HG02885 (cell line): ENCODE results near the gene SORL1-AS1.

Source experiments
- ATAC-seq: cut with Tn5 transposase; IDR thresholded peaks from one replicate; pipeline ENCODE4 v1.9.1; 2021; ENCODE audit warnings: mild to moderate bottlenecking; ENCODE audit not compliant: unreplicated experiment, poor library complexity

SORL1-AS1 gene

GRCh38 chr11:121478226-121478894 lies 25.6 kb upstream of the SORL1-AS1 start:
- no peak for ATAC-seq

- no peak for ATAC-seq
Measured at GRCh38 chr11:121476379-121477032, 23.7 kb upstream of the SORL1-AS1 start.

- no peak for ATAC-seq
Measured at GRCh38 chr11:121474680-121475079, 21.9 kb upstream of the SORL1-AS1 start.

GRCh38 chr11:121473064-121473777 lies 20.5 kb upstream of the SORL1-AS1 start:
- ATAC-seq = no peak

- no peak for ATAC-seq
Measured at GRCh38 chr11:121472312-121472711, 19.5 kb upstream of the SORL1-AS1 start.

- ATAC-seq = no peak
Measured at GRCh38 chr11:121471167-121471566, 18.4 kb upstream of the SORL1-AS1 start.

GRCh38 chr11:121469910-121470309 lies 17.1 kb upstream of the SORL1-AS1 start:
- no peak for ATAC-seq

- peak; percentile 75 for ATAC-seq
Measured at GRCh38 chr11:121467965-121468364, 15.2 kb upstream of the SORL1-AS1 start.

- no peak for ATAC-seq
Measured at GRCh38 chr11:121467471-121467870, 14.7 kb upstream of the SORL1-AS1 start.

GRCh38 chr11:121466063-121466794 lies 13.5 kb upstream of the SORL1-AS1 start:
- no peak for ATAC-seq

- ATAC-seq = no peak
Measured at GRCh38 chr11:121465709-121466062, 12.9 kb upstream of the SORL1-AS1 start.

GRCh38 chr11:121464352-121464946 lies 11.7 kb upstream of the SORL1-AS1 start:
- peak; percentile 47 for ATAC-seq

- peak; percentile 1 for ATAC-seq
Measured at GRCh38 chr11:121463689-121464335, 11.0 kb upstream of the SORL1-AS1 start.

GRCh38 chr11:121461843-121462242 lies 9.1 kb upstream of the SORL1-AS1 start:
- no peak for ATAC-seq

GRCh38 chr11:121460941-121461514 lies 8.3 kb upstream of the SORL1-AS1 start:
- no peak for ATAC-seq

GRCh38 chr11:121459413-121460017 lies 6.7 kb upstream of the SORL1-AS1 start:
- no peak for ATAC-seq

- no peak for ATAC-seq
Measured at GRCh38 chr11:121458551-121458950, 5.8 kb upstream of the SORL1-AS1 start.

- no peak for ATAC-seq
Measured at GRCh38 chr11:121456816-121457431, 4.2 kb upstream of the SORL1-AS1 start.

- no peak for ATAC-seq
Measured at GRCh38 chr11:121456151-121456550, 3.4 kb upstream of the SORL1-AS1 start.
